Lung microvascular endothelial cell (primary cell): ENCODE results near the gene MAP2K7. TPM values are rescaled to one million over a fixed set of nuclear protein-coding genes. Genes with fewer than 3 reads are reported as not detected.
A peak's percentile ranks its signal among the peaks of the same experiment; 100 is the strongest.

Source experiments
- DNase-seq, 2 donors: peaks; one replicate each; pipeline versions ENCODE4 v3.0.0 to v3.0.0-alpha.2; 2010; ENCODE audit warnings: low read depth in 2 of 2
- total RNA-seq: library from RNA; depleted of rRNA; stranded (reverse); fragments of >200 nt; gene quantifications from 2 replicates; pipeline ENCODE4 v1.2.1, GENCODE V29; 2014

The MAP2K7 gene
- total RNA-seq, 1 donor from 2014 or later, result 9.9 TPM

DNA sequence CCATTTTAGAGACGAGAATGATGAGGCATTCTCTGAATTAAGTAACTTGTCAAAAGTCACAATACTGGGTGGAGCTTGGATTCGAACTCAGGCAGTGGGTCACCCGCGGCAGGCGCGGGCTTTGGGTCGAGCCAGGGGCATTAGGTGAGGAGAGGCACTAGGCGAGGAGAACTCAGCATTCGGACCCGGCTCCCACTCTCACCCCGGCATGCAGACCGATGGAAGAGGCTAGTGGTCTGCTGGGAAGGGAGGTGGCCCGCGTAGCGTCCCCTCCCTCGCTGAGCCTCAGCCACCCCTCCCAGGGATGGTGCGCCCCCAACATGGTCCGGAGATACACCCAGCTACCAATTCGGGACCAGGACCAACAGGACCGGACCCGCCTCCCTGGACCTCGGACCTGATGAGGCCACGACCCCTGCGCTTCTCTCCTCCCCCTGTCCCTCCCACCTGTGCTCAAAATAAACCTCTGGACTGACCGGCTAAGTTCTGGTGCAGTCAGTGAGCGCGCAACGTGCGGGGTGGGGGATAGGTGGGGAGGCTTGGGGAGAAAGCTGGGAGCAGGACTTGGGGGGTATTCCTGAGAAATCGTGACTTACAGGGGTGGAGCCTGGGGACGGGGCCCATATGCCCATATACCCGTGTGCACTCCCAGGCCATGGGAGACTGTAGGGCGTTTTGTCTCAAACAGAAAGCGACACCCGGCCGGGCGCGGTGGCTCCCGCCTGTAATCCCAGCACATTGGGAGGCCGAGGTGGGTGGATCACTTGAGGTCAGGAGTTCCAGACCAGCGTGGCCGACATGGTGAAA is 15.1 kb downstream of the MAP2K7 start:
- DNase-seq, result no peak

GRCh38 chr19:7919610-7920518 is 16.2 kb downstream of the MAP2K7 start, which contains the start of gene SNAPC2:
Gene SNAPC2 (plus strand): TSS chr19:7920338. CDS start chr19:7920367, 29 bp downstream.
- DNase-seq, result peak; percentile 94

DNA sequence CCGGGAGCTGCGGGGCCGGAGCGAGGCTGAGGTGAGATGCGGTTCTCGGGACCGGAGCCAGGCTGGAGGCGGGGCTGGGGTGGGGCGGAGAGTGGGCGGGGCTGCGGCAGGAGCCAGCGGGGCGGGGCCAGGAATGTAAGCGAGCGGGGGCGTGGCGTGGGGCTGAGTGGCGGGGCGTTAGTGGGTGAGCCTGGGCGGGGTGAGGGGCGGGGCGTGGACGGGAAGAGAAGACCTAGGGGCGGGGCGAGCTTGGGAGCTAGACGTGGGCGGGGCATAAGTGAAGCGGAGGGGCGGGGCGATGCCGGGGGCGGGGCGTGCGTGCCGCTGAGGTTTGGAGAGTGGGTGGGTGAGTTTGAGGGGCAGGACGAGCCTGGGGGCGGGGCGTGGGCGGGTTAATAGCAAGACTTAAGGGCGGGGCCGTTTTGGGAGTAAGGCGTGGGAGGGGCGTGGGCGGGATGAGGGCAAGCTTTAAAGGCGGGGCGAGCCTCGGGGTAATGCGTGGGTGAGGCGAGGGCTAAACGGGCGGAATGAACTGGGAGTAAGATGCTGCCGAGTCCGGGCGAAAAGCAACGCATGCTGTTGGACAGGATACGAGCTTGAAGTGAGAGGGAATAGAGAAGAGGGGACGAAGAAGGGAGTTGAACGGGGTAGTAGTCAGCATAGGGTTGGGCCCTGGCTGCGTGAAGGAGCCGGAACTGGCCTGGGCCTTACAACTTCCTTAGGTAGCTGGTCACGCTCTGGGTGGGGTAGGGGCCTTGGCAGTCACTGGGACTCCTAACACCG is 17.0 kb downstream of the MAP2K7 start:
- peak; percentile 98 to 99 for DNase-seq

DNA sequence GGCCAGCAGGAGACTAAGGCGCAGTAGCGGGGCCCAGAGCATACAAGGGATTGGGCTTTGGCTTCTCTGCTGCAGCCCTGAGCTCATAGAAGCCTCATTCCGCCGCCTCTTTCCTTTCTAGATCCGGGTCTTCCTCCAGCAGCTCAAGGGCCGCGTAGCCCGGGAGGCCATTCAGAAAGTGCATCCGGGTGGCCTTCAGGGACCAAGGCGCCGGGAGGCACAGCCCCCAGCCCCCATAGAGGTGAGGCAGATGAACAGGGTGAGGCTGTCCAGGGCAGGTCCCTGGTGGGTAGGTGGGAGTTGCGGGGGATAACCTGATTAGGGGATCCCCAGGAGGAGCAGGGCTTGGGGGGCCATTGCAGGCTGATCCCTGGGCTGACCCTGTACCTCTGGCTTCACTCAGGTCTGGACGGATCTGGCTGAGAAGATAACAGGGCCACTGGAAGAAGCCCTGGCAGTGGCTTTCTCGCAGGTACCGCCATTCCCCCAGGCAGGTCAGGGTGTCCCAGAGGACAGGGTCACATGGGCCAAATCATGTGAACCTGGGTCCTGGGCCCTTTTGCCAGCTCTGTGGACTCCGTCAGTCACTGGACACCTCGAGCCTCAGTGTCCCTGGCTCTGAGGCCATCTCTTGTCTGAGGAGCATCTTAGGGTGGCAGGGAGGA is 17.8 kb downstream of the MAP2K7 start:
- peak in 1 of 2 donors; percentile 40 for DNase-seq

- DNase-seq, result no peak
Measured at GRCh38 chr19:7921967-7922835, 18.5 kb downstream of the MAP2K7 start.

GRCh38 chr19:7922836-7923195 is 19.1 kb downstream of the MAP2K7 start:
- no peak for DNase-seq

DNA sequence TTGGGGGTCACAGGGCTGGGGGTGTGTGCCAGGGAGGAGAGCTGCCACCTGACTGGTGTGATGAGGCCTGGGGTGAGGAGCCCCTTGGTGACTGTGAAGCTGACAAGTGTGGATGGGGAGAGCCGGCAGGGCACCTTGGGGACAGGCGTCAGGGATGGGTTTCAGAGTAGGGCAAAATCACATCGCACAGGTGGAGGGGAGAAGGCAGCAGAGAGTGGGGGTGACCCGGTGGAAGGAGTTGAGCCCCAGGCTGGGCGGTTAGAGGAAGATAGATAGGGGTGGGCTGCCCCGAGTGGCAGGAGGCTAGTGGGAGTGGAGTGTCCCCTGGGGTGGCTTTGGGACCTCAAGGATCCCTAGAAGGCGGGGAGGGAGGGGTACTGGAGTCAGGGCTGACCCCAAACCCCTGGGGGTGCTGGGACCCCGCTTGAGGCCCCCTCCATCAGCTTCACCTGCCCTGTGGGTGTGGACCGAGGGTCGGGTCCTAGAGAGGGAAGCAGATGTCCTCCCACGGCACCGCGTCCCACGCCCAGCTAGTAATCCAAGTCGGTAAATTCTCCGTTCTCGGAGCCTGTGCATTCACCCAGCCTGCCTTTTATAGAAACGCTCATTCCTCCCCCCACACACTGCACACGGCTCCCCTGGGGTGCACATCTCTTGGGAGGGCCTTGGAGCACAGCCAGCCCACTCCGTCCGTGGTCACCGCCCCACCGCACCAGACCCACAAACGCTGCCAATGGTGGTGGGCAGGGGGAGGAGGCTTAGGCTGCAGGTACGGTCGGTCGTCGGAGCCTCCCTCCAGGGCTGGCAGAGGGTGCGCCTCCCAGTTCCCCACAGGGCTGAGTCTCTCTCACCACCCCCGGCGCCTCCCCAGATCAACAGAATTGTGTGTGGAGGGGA is 19.9 kb downstream of the MAP2K7 start:
- DNase-seq, result no peak

DNA sequence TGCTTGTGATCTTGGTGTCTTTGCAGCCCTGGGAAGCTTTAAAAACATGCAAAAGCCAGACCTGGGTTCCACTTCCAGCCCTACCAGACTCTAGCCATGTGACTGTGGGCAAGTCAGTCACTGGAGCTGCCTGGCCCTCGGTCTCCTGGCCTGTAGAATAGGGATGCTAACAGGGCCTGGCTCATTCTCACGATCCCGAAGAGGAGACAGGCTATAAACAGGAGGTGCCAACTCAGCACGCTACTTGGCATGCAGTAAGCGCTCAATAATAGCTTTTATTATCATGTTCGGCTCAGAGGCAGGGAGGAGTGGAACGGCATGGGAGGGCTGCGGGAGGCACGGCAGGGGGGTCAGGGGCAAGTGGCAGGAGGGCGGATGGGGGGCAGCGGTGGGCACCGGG is 20.6 kb downstream of the MAP2K7 start:
- DNase-seq, result no peak

DNA sequence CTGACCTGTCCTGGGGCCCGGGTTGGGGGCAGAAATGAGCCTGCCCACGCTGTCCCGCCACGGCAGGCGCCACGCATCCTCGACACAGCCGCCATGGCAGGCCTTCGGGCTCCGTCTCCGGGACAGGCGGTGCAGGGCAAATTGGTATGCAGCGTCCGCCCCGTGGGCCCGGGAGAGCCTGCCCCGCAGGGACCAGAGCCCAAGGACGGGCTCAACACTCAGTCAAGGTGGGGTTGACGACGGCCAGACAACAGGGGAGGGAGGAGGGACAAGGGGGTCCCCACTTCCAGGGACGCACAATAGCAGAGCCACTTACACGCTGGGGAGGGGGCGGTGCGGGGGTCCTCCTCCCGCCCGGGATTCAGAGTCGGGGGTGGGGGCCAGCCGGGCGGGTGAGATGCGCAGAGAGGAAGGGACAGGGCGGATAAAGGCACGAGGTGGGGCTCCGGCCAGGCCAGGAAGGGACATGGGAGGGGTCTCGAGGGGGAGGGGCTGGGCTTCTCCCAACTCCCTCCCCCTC is 21.0 kb downstream of the MAP2K7 start:
- no peak for DNase-seq

GRCh38 chr19:7925171-7925851 is 21.6 kb downstream of the MAP2K7 start:
- DNase-seq, result peak; percentile 78 to 85

GRCh38 chr19:7926021-7926726 is 22.5 kb downstream of the MAP2K7 start, which contains the start of gene CTXN1:
Gene CTXN1 (minus strand): TSS chr19:7926135. CDS start chr19:7925538, 597 bp downstream.
- peak; percentile 58 to 69 for DNase-seq

GRCh38 chr19:7926727-7927604 is 23.3 kb downstream of the MAP2K7 start:
- DNase-seq, result no peak

DNA sequence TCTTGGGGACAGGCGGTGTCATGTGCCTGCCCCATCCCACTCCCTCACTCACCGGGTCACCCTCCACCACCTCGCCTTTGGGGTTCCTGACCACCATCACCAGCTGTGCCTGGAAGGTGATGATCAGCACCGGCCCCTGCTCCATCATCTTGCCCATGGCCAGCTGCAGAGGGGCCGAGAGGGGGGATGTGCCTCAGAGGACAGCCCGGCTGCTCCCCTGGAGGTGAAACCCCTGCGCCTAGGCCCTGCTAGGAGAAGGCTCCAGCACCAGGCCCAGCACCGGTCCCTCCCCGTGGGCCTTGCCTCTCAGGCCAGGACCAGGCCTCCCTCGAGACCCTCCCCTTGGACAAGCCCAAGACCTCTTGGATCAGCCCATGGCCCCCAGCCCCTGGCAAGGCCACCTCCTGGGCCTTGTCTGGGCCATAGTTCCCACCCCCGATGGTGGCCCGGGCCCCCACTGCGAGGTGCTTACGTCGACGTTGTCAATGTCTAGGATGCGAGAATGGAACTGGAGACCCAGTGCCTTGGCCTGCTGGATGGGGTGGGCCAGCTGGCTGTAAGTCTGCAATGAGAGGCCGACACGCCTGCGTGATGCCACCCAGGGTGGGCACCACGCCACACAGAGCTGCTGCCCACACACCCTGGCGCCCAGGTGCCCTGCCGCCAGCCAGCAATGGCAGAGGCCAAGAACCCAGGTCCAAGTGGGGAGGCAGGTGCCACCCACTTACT is 24.1 kb downstream of the MAP2K7 start:
- DNase-seq, result no peak

- no peak for DNase-seq
Measured at GRCh38 chr19:7928334-7928706, 24.6 kb downstream of the MAP2K7 start.

DNA sequence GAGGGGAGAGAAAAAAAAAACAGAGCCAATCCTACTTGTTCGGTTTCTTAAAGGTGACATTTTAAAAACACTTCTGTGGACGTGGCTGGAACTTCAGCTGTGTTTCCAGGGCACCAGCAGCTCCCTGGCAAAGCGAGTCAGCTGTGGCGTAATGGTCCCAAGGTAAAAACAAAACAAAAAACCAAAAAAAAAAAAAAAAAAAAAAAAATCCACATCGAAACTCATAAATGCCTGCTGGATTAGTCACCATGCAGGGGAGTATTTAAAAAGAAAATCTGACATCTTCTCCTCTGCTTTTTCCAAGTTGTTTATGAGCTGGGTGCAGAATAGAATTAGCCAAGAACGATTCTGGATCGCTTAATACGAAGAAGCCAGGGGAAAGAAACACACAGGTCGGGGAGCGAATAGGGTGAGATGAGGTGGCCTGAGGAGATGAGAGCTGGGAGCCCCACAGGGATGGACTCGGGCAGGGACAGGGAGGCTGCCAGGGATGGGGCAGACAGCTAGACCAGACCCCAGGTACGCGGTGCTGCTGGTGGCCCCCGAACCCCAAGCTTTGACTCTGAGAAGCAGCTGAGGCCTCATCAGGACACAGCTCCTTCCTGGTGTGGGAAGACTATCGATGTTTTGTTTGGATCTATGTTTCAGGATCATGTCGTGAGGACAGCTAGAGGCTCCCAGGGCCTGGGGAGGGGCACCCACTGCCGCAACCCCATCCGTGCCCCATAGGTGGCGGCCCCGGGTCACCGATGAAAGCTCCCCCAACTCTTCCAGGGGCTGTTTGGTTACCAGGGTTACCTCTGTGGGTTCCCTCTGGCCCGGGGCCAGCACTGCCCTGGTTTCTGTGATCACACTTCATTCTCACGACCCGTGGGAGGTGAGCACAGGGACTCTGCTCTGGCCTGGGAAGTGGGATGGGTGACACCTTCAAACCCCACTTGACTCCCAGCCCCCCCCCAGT is 25.3 kb downstream of the MAP2K7 start:
- DNase-seq, result peak; percentile 61 to 77
